GM21825 (cell line): ENCODE results near the gene NOP53.
"Not testable (repeated sequence)": the region's sequence is repeated elsewhere in the genome, so short reads cannot be mapped to it uniquely, and the experiment has no call there.

Source experiments
- ATAC-seq: cut with Tn5 transposase; IDR thresholded peaks from one replicate; pipeline ENCODE4 v1.9.1; 2021; ENCODE audit warnings: mild to moderate bottlenecking, moderate library complexity; ENCODE audit not compliant: unreplicated experiment

Gene NOP53

DNA sequence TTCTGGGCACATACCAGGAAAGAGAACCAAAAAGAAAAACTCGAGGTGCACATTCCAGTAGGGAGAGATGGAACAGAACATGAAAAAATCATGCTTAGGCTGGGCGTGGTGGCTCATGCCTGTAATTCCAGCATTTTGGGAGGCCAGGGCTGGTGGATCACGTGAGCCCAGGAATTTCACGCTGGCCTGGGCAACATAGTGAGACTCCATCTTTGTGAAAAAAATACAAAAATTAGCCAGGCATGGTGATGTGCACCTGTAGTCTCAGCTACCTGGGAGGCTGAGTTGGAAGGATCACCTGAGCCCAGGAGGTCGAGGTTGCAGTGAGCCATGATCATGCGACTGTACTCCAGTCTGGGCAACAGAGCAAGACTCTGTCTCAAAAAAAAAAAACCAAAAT is 25.9 kb downstream of the NOP53 start:
- not testable (repeated sequence) for ATAC-seq

DNA sequence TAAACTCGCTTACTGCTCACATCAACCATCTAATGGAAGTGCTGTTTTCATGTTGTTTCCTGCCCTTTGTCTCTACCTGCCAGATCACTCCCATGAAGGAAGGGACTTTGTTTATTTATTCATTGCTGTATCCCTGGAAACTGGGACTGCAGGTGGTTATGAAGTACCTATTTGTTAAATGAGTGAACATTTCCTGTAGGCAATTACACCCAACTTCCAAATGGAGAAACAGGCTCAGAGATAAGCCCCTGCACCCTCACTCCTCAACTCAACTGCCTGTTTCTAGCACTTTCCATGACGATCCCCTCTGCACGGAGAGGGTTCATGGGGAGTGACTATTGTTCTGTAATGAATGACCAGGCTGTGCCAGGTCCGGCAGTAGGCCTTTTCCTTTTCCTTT is 31.2 kb downstream of the NOP53 start:
- ATAC-seq: no peak

DNA sequence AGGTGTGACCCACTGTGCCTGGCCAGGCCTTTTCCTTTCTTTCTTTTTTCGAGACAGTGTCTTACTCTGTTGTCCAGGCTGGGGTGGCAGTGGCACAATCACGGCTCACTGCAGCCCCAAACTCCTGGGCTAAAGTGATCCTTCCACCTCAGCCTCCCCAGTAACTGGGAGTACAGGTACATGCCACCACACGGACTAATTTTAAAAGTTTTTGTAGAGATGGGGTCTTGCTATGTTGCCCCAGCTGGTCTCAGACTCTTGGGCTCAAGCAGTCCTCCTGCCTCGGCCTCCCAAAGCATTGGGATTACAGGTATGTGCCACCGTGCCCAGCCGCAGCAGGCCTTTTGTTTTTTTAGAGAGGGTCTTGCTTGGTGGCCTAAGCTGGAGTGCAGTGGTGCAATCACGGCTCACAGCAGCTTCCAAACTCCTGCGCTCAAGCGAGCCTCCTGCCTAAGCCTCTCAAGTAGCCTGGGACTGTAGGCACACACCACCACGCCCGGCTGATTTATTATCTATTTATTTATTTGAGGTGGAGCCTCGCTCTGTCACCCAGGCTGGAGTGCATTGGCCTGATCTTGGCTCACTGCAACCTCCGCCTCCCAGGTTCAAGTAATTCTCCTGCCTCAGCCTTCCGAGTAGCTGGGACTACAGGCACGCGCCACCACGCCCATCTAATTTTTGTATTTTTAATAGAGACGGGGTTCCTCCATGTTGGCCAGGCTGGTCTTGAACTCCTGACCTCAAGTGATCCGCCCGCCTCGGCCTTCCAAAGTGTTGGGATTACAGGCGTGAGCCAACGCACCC is 32.1 kb downstream of the NOP53 start:
- ATAC-seq: not testable (repeated sequence)

DNA sequence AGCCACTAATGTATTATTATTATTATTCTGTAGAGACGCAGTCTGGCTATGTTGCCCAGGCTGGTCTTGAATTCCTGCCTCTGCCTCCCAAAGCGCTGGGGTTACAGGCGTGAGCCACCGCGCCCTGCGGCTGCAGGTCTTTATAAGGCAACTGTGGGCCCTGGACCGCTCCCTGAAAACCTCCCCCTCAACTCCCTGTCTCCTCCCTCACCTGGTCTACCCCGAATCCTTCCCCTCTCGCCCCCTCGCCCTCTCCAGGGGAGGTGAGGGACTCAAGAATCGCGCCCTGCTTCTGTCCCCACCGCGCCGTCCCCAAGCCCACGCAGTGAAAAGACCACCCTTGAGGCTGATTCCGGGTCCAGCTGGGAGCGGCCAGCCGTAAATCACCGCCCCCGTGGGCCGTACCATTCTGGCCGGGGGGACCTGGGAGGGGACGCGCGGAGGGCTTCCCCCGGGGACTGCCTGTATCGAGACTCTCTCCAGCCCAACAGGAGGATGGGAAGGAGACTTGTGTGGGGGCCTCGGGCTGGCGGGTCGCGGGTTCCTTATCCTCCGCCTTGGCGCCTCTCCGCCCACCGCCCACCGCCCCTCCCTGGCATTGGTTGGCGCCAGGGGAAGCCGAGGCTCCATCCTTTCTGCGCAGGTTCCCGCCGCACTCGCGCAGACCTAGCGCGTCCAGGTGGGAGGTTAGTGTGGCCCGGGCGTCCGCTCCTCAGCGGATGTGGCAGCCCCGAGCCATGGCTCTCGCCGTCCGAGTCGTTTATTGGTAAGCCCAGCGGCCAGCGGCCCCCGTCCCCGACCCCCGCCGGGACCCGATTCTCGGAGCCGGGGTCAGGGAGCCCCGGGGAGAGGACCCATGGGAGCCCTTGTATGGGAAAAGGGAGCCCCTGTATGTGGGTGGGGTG is 33.0 kb downstream of the NOP53 start, which contains the start of gene SELENOW:
TSS of gene SELENOW (plus strand) at position 655 of the 905 bp plus-strand sequence. CDS start at position 738, 83 bp downstream.
- peak; percentile 76 for ATAC-seq

DNA sequence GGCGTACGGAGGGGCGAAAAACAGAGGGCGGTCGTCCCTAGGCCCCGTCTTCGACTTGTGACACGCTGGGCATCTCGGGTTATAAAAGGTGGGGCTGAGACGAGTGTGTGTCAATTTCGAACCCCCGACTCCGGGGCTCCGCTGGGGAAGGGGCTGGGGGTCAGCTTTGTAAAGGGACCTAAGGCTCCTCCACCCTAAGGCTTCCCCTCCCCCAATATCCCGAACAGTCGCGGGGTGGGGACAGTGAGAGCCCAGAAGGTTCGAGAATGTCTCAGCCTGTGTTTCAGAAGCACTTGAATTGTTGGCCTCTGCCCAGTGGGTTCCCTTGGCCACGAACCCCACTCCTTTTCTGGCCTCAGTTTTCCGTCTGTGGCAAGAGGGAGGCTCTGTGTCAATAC is 33.6 kb downstream of the NOP53 start:
- peak; percentile 13 for ATAC-seq

DNA sequence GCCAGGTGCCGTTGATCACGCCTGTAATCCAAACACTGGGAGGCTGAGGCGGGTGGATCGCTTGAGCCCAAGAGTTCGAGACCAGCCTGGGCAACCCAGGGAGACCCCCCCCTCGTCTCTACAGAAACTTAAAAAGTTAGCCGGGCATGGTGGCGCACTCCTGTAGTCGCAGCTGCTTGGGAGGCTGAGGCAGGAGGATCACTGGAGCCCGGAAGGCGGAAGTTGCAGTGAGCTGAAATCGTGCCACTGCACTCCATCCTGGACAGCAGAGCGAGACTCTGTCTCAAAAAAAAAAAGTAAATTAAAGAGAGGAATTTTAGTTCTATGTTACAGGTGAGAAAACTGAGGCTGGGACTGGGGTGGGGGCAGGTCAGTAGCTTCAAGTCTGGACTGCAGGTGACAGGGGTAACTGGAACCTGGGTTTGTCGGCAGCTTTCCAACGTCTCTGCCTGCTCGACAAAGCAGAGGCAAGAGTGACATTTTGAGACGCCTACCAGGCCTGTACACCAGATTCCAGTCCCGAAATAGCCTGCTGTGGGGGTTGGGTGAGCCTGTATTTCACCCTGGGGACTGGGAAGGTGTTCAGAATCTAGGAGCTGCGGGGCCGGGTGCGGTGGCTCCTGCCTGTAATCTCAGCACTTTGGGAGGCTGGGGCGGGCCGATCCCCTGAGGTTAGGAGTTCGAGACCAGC is 34.3 kb downstream of the NOP53 start:
- ATAC-seq: no peak

DNA sequence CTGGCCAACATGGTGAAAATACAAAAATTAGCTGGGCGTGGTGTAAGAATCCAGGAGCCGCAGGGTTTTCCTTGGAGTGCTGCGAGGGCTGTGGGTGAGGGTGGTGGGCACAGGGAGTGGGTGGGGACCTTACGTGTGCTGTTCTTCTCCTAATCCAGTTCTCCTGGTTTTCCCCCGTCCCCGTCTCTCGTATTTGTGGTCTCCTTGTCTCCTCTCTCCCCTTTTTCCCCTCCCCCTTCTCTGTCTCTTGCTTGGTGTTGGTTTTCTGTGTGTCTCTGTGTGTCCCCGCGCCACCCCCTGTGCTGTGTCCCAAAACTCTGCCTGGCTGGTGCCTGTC is 34.8 kb downstream of the NOP53 start:
- no peak for ATAC-seq

DNA sequence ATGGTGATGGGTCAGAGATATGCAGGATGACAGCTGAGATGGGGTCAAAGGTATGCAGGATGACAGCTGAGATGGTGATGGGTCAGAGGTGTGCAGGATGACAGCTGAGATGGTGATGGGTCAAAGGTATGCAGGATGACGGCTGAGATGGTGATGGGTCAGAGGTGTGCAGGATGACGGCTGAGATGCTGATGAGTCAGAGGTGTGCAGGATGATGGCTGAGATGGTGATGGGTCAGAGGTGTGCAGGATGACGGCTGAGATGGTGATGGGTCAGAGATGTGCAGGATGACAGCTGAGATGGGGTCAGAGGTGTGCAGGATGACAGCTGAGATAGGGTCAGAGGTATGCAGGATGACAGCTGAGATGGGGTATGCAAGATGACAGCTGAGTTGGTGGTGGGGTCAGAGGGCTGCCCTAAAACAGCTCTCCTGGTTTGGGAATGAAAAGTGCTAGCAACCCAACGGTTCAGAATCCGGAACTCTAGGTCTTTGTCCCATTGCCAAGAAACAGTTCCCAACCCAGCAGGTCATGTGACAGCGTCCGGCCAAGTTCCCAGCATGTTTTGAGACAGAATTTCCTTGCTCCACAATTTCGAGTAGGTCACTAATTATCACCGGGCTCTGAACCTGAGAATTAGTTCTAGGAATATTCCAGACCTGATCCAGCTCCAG is 36.4 kb downstream of the NOP53 start:
- no peak for ATAC-seq

DNA sequence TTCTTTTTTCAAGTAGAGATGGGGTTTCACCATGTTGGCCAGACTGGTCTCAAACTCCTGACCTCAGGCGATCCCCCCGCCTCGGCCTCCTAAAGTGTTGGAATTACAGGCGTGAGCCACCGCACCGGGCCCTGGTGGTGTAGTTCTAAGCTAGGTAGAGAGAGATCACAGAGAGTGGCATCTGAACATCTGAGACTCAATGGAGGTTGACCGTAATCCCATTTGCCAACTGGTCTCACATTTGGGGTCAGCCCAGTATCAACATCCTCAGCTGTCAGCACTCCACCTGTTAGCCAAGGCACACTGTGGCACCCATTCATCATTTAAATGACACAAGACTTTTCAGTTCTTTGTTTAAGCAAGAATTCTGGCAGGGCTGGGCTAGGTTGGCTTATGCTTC is 41.2 kb downstream of the NOP53 start:
- ATAC-seq: no peak

DNA sequence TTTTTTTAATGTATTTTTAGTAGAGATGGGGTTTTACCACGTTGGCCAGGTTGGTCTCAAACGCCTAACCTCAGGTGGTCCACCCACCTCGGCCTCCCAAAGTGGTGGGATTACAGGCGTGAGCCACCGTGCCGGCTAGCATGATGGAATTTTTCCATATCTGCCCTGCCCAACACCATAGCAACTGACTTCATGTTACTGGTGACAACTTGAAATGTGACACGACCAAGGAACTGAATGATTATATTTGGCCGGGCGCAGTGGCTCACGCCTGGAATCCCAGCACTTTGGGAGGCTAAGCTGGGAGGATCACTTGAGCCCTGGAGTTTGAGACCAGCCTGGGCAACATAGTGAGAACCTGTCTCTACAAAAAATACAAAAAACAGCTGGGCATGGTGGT is 42.0 kb downstream of the NOP53 start:
- not testable (repeated sequence) for ATAC-seq

DNA sequence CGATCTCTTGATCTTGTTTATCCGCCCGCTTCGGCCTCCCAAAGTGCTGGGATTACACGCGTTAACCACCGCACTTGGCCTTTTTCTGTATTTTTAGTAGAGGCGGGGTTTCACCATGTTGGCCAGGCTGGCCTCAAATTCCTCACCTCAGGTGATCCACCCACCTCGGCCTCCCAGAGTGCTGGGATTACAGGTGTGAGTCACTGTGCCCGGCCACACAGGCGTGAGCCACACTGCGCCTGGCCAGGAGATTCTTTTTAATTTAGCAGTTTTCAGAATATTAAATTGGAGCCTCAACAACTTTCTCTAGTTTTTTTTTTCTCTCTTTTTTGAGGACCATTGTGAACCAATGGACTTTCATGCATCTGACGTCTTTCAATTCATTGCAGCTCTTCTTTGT is 44.5 kb downstream of the NOP53 start:
- ATAC-seq: not testable (repeated sequence)

DNA sequence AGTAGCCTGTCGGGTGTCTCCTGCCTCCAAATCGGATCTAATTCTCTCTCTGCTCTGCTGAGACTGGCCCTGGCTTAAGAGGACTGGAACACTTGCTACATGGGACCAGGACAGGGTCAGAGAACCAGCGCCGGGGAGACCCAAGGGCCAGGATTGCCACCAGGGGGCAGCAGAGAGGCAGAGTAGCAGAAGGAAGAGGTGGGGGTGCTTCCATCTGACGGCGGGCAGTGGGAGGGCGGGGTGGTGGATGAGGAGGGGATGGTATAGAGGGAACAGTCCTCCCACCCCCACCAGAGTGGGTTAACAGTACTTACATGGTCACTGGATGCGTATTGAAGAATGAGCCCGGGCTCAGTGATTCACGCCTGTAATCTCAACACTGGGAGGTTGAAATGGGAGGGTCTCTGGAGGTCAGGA is 45.1 kb downstream of the NOP53 start:
- ATAC-seq: no peak

DNA sequence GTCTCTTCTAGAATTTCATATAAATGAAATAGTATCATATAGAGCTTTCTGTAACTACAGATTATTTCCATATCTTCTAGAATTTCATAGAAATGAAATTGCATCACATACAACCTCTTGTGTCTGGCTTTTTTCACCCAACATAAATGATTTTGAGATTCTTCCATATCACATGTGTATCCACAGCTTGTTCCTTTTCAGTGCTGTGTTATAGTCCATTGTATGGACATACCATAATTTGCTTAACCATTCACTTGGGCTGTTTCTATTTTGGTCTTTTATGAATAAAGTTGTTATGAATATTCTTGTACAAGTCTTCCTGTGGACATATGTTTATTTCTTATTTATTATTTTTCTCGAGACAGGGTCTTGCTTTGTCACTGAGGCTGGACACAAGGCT is 47.3 kb downstream of the NOP53 start:
- no peak for ATAC-seq

DNA sequence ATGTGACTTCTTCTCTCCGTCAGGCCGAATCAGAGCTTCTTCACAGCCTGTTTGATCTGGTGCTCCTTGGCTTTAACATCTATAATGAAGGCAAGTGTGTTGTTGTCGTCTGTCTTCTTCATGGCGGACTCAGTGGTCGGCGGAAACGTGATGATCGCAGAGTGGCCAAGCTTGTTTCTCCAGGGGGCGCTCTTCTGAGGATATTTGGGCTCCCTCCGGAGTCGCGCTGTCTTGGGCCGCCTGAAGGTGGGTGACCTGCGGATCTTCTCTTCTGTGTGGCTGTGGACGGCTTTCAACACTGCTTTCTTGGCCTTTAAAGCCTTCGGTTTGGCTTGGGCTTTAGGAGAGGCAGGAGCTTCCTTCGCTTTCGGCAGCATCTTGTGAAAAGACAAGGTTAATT is 49.2 kb downstream of the NOP53 start:
- no peak for ATAC-seq

DNA sequence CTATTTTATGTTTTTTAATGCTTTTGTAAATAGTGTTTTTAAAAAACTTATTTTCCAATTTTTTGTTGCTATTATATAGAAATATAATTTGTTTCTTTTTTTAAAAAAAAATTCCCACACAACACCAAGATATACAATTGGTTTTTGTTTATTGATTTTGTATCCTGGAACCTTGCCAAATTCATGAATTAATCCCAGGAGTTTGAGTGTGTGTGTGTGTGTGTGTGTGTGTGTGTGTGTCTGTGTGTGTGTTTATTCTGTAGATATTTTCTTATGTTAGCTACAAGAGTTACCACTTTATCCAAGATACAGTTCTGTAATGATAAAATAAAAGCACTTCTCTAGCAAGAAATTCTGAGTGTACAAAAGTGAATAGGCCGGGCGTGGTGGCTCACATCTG is 51.4 kb downstream of the NOP53 start:
- ATAC-seq: no peak

DNA sequence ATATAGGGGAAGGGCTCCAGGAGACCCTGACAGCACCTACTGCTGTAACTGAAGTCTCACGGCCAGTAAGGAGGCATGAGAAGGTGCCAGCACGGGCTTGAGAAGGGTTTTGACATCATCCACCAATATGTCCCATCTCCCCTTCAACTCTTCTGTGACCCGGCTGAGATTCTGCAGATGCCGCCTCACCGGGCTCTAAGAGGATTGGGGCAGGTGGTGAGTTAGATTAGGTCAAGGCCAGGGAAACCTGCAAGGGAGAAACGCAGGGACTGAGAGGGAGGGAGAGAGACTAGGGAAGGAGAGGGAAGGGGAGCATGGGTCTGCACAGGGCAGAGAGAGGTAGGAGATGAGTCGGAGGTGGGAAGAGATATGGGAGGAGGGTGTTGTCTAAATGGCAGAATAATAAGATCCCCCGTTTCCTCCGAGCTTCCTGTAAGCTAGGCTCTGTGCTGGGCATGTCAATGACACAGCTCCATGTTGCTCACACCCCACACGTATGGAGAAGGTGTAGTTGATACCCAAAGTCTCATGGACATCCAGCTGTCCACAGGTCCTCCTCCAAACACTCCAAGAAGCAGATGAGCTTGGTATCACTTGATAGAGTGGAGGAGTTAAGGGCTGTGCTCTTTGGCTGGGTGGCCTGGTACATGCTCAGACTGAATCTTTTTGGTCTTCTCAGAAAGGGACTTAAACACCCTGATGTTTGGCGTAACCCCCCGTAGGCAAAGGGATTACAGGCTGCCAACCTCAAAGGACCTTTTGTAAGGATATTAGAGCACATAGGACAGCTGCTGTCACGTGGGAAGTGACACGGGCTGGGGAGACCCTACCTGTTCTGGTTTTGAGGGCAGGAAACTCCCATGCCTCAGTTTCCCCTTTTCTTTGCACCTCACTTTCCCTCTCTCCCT is 52.9 kb downstream of the NOP53 start:
- no peak for ATAC-seq

DNA sequence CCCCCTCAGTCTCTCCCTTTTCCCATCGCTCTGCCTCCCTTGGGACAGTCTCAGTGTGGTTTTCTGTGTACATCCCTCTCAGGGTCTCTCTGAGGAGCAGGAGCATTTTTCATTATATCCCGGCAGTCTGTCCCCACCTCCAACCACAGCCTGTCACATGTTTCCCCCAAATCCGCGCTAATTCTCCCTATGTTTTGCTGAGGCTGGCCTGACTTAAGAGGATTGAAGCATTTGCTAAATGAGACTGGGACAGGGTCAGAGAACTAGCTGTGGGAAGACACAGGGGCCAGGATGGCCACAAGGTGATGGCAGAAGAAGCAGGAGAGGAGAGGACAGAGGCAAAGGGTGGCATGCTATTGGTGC is 53.5 kb downstream of the NOP53 start:
- no peak for ATAC-seq

DNA sequence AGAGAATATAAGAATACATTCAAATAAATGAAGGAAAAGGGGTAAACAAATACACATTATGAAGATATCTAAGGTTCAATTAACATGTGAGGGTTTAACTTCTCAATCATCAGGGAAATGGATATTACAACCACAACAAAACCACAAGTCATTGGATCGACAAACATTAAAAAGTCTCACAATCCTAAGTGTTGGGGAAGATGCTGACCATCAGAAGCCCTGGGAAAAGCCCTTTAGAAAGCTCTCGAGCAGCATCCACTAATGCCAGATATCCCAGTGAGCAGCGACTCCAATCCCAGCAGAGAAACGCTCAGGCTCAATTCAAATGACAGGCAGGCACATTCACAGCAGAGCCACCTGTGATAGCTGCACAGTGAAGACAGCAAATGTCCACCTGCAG is 55.9 kb downstream of the NOP53 start:
- ATAC-seq: no peak

DNA sequence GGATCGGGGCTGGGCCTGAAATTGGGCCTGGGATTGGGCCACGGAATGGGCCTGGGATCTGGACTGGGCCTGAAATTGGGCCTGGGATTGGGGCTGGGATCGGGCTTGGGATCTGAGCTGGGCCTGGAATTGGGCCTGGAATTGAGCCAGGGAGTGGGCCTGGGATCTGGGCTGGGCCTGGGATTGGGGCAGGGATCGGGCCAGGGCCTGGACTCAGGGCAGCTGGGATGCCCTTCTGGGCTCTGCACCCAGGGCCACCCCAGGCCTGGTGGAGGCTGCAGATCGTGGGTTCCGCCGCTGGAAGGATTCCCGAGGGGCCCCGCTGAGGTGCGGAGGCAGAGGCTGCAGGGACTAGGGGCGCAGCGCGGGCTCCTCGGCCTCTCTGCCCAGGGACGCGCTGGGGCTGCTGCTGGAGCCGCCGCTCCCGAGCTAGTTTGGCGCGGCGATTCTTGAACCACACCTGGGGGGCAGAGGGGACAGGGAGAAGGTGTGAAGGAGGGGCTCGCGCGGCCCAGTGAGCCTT is 57.2 kb downstream of the NOP53 start:
- ATAC-seq: no peak

DNA sequence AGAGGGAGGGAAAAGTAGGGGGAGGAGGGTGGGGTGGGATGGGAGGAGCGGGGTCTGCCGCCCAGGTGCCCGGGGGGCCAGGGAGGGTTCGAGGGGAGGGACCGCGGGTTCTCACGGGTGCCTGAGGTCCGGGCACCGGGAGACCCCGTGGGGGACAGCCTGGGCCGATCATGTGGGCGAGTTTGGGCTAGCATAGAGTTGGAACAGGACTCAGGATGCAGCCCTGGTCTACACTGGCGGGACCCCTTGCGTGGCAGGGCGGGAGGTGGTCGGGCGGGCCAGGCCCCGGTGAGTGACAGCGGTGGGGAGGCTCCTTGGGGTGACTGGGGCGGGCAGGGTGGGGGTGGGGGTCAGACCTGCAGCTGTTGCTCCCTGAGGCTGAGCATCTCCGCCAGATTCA is 57.8 kb downstream of the NOP53 start:
- not testable (repeated sequence) for ATAC-seq
